SK-N-MC (cell line): ENCODE data around the gene GLMN.

Experiments
- EZH2 ChIP-seq: fragments of 200-600 bp; sonication (generic); IDR thresholded peaks from one replicate; pipeline ENCODE4 v1.6.1; 2017; ENCODE audit warnings: antibody characterized with exemption
- POLR2AphosphoS5 ChIP-seq: IDR thresholded peaks from 2 replicates; pipeline ENCODE4 v1.6.1; 2012; ENCODE audit warnings: mild to moderate bottlenecking, low read depth, low read length, borderline replicate concordance

- TF ChIP-seq POLR2AphosphoS5 (no peak), EZH2 (no peak)
Measured at GRCh38 chr1:92346866-92347640, 48.3 kb upstream of the GLMN start.
